Skeletal muscle satellite cell (primary cell): ENCODE measurements around the gene SMARCA4.
"Not testable (repeated sequence)": the region's sequence is repeated elsewhere in the genome, so short reads cannot be mapped to it uniquely, and the experiment has no call there.

ENCODE experiments used
- H3K27me3 ChIP-seq: 2 replicates; pipeline ENCODE4 v1.7.0; 2013; ENCODE audit warnings: low read length; ENCODE audit not compliant: control insufficient read depth, insufficient read depth
- H3K36me3 ChIP-seq: 2 replicates; pipeline ENCODE4 v1.7.0; 2013; ENCODE audit warnings: mild to moderate bottlenecking, control low read depth, low read length; ENCODE audit not compliant: insufficient read depth
- H3K4me1 ChIP-seq: 2 replicates; pipeline ENCODE4 v1.7.0; 2013; ENCODE audit warnings: low read length; ENCODE audit not compliant: control insufficient read depth, insufficient read depth
- H3K4me2 ChIP-seq: 2 replicates; pipeline ENCODE4 v1.7.0; 2013; ENCODE audit warnings: mild to moderate bottlenecking, low read length
- H3K4me3 ChIP-seq: 2 replicates; pipeline ENCODE4 v1.7.0; 2013; ENCODE audit warnings: low read length
- H3K9ac ChIP-seq: 2 replicates; pipeline ENCODE4 v1.7.0; 2013; ENCODE audit warnings: mild to moderate bottlenecking, low read depth, low read length, moderate library complexity
- H3K9me3 ChIP-seq: replicated peaks from 2 replicates; pipeline ENCODE4 v1.7.0; 2013; ENCODE audit warnings: mild to moderate bottlenecking, control low read depth, low read length

The SMARCA4 gene

DNA sequence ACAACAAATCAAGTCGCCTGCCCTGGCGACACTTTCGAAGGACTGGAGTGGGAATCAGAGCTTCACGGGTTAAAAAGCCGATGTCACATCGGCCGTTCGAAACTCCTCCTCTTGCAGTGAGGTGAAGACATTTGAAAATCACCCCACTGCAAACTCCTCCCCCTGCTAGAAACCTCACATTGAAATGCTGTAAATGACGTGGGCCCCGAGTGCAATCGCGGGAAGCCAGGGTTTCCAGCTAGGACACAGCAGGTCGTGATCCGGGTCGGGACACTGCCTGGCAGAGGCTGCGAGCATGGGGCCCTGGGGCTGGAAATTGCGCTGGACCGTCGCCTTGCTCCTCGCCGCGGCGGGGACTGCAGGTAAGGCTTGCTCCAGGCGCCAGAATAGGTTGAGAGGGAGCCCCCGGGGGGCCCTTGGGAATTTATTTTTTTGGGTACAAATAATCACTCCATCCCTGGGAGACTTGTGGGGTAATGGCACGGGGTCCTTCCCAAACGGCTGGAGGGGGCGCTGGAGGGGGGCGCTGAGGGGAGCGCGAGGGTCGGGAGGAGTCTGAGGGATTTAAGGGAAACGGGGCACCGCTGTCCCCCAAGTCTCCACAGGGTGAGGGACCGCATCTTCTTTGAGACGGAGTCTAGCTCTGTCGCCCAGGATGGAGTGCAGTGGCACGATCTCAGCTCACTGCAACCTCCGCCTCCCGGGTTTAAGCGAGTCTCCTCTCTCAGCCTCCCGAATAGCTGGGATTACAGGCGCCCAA is 128.6 kb downstream of the SMARCA4 start, which contains the start of gene LDLR:
Gene LDLR (plus strand): TSS at position 210 of the 760 bp plus-strand sequence. CDS start 86 bp downstream, at position 296.
- H3K36me3 ChIP-seq, result peaks cover 12% of the 10 kb centered on the region
- H3K4me3 ChIP-seq, result peak within 1 kb of the TSS; percentile 84
- H3K4me2 ChIP-seq, result peak within 1 kb of the TSS; percentile 73
- H3K27me3 ChIP-seq, result no peaks in the 10 kb centered on the region
- peak within 1 kb of the TSS; percentile 96 for H3K9ac ChIP-seq
- H3K9me3 ChIP-seq, result no peaks in the 10 kb centered on the region
- H3K4me1 ChIP-seq, result peaks cover 47% of the 10 kb centered on the region

- H3K36me3 ChIP-seq, result peaks cover 17% of the 10 kb centered on the region
- H3K4me2 ChIP-seq, result peak overlapping the region; percentile 73
- H3K27me3 ChIP-seq, H3K9me3 ChIP-seq: not testable (repeated sequence)
- peak overlapping the region; percentile 84 for H3K4me3 ChIP-seq
- H3K4me1 ChIP-seq, result peaks cover 50% of the 10 kb centered on the region
- peak overlapping the region; percentile 96 for H3K9ac ChIP-seq
These were observed 129.1 kb downstream of the SMARCA4 start for GRCh38 chr19:11090014-11090263.

GRCh38 chr19:11090264-11090996 is 129.6 kb downstream of the SMARCA4 start:
- Histone ChIP-seq H3K4me3 (peak overlapping the region; percentile 97), H3K4me2 (peak overlapping the region; percentile 95), H3K27me3 (no peaks in the 10 kb centered on the region), H3K9me3 (no peaks in the 10 kb centered on the region), H3K9ac (peak overlapping the region; percentile 99), H3K36me3 (peaks cover 17% of the 10 kb centered on the region), H3K4me1 (peaks cover 51% of the 10 kb centered on the region)

DNA sequence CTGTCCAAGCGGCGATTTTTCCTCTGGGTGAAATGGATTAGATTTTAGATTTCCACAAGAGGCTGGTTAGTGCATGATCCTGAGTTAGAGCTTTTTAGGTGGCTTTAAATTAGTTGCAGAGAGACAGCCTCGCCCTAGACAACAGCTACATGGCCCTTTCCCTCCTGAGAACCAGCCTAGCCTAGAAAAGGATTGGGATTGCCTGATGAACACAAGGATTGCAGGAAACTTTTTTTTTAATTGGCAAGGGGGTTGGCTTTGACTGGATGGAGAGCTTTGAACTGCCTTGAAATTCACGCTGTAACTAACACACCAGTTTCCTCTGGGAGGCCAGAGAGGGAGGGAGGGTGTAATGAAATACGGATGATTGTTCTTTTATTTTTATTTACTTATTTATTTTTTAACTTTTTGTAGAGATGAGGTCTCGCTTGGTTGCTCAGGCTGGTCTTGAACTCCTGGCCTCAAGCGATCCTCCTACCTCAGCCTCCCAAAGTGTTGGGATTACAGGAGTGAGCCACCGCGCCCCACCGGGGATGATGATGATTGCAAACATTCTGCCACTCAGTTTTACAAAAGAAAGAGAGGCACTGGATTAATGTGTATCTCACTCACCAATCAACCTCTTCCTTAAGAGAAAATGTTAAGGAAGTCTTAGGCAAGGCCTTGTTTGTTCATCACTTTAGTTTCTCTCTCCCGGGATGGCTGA is 130.3 kb downstream of the SMARCA4 start:
- Histone ChIP-seq H3K4me1 (peaks cover 51% of the 10 kb centered on the region), H3K9me3 (no peaks in the 10 kb centered on the region), H3K4me2 (peak overlapping the region; percentile 95), H3K27me3 (no peaks in the 10 kb centered on the region), H3K36me3 (peaks cover 22% of the 10 kb centered on the region), H3K4me3 (peak overlapping the region; percentile 97), H3K9ac (peak overlapping the region; percentile 99)

DNA sequence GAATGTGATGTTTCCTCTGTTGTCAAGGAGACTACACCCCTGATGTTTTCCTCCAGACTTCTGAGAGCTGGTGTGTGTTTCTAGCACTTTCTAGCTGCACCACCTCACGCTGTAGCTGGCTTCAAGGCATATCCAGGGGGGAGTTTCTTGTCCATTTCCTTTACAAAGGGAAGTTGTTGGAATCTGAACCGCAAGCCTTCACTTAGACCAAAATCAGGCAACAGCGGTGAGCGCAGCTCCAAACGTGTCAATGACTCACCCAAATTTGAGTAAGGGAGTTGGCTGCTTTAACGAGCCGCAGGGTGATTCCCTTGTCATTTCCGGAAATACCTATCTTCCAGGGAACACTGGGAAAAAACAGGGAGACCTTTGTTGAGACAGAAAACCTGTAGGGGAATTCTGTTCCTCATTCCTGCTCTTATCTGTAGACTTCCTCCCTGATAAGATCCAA is 130.9 kb downstream of the SMARCA4 start:
- Histone ChIP-seq H3K4me3 (peak overlapping the region; percentile 97), H3K4me1 (peaks cover 56% of the 10 kb centered on the region), H3K9me3 (no peaks in the 10 kb centered on the region), H3K27me3 (no peaks in the 10 kb centered on the region), H3K9ac (peak overlapping the region; percentile 99), H3K36me3 (peaks cover 22% of the 10 kb centered on the region), H3K4me2 (peak overlapping the region; percentile 95)

DNA sequence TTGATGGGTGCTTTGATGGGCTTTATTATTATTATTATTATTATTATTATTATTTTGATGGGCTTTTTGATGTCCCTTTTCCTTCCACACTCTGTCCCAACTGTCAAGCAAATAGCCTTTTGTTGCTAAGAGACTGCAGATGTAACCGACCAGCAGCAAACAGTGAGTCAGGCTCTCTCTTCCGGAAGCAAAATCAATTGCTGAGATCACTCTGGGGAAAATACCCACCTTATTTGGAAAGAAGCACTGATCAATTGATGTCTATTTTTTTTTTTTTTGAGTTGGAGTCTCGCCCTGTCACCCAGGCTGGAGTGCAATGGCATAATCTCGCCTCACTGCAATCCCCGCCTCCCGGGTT is 131.3 kb downstream of the SMARCA4 start:
- Histone ChIP-seq H3K4me3 (peak overlapping the region; percentile 97), H3K4me2 (peak overlapping the region; percentile 95), H3K36me3 (peaks cover 23% of the 10 kb centered on the region), H3K9ac (peak overlapping the region; percentile 99), H3K9me3 (no peaks in the 10 kb centered on the region), H3K27me3 (no peaks in the 10 kb centered on the region), H3K4me1 (peaks cover 61% of the 10 kb centered on the region)

GRCh38 chr19:11093689-11094238 is 132.9 kb downstream of the SMARCA4 start:
- Histone ChIP-seq H3K9ac (no peak overlapping the region), H3K9me3 (no peaks in the 10 kb centered on the region), H3K36me3 (peaks cover 32% of the 10 kb centered on the region), H3K4me2 (no peak overlapping the region), H3K4me3 (no peak overlapping the region), H3K27me3 (no peaks in the 10 kb centered on the region), H3K4me1 (peaks cover 60% of the 10 kb centered on the region)

DNA sequence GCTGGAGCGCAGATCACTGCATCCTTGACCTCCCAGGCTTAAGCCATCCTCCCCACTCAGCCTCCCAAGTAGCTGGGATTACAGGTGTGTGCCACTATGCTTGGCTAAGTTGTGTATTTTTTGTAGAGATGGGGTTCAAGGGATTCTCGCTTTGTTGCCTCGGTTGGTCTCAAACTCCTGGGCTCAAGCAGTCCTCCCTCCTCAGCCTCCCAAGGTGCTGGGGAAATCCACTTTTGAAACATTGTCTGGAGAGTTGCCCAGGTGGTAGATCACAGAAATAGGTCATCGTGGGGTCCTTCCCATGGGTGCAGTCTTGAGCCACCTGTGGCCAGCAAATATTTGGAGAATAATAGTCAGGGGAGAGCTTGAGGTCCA is 133.7 kb downstream of the SMARCA4 start:
- peaks cover 33% of the 10 kb centered on the region for H3K36me3 ChIP-seq

GRCh38 chr19:11096210-11096841 is 135.5 kb downstream of the SMARCA4 start:
- H3K4me3 ChIP-seq, result peak overlapping the region; percentile 6
- H3K4me2 ChIP-seq, result peak overlapping the region; percentile 47
- H3K9ac ChIP-seq, result peak overlapping the region; percentile 3
- peaks cover 40% of the 10 kb centered on the region for H3K36me3 ChIP-seq
- no peaks in the 10 kb centered on the region for H3K27me3 ChIP-seq
- no peaks in the 10 kb centered on the region for H3K9me3 ChIP-seq
- peaks cover 59% of the 10 kb centered on the region for H3K4me1 ChIP-seq

More for the DNA sequence above, 133.7 kb downstream of the SMARCA4 start:
- Histone ChIP-seq H3K4me2 (peak overlapping the region; percentile 72), H3K27me3 (no peaks in the 10 kb centered on the region), H3K4me3 (peak overlapping the region; percentile 32), H3K9me3 (no peaks in the 10 kb centered on the region), H3K4me1 (peaks cover 56% of the 10 kb centered on the region), H3K9ac (peak overlapping the region; percentile 37)

- H3K27me3 ChIP-seq, H3K9me3 ChIP-seq, H3K9ac ChIP-seq, H3K4me2 ChIP-seq, H3K4me3 ChIP-seq: not testable (repeated sequence)
- H3K36me3 ChIP-seq, result peaks cover 41% of the 10 kb centered on the region
- H3K4me1 ChIP-seq, result peaks cover 49% of the 10 kb centered on the region
These were observed 136.5 kb downstream of the SMARCA4 start for GRCh38 chr19:11097367-11097766.

GRCh38 chr19:11098327-11098726 is 137.5 kb downstream of the SMARCA4 start:
- peaks cover 44% of the 10 kb centered on the region for H3K4me1 ChIP-seq

More at GRCh38 chr19:11098327-11098726, 137.5 kb downstream of the SMARCA4 start:
- H3K36me3 ChIP-seq, result peaks cover 50% of the 10 kb centered on the region
- no peak overlapping the region for H3K4me3 ChIP-seq
- H3K27me3 ChIP-seq, result no peaks in the 10 kb centered on the region
- no peak overlapping the region for H3K4me2 ChIP-seq
- no peak overlapping the region for H3K9ac ChIP-seq
- no peaks in the 10 kb centered on the region for H3K9me3 ChIP-seq
